GM08714 (cell line): Measurements from ENCODE around the gene DPP10.

ENCODE experiments used
- H3K4me3 ChIP-seq: fragments of 200-500 bp; sonication (Bioruptor generic); 2 replicates; pipeline ENCODE4 v1.5.1; 2014; ENCODE audit warnings: mild to moderate bottlenecking, low read length, inconsistent platforms
- ZNF274 ChIP-seq: IDR thresholded peaks from 2 replicates; pipeline ENCODE4 v1.6.1; 2012; ENCODE audit warnings: mild to moderate bottlenecking, low read depth, low read length

The DPP10 gene

GRCh38 chr2:114754907-114755563 is 312.6 kb downstream of the DPP10 start:
- TF ChIP-seq ZNF274, result no peak
- no peak overlapping the region for H3K4me3 ChIP-seq

- H3K4me3 ChIP-seq, result no peak overlapping the region
- TF ChIP-seq ZNF274, result no peak
Measured at GRCh38 chr2:114762376-114762775, 319.9 kb downstream of the DPP10 start.

DNA sequence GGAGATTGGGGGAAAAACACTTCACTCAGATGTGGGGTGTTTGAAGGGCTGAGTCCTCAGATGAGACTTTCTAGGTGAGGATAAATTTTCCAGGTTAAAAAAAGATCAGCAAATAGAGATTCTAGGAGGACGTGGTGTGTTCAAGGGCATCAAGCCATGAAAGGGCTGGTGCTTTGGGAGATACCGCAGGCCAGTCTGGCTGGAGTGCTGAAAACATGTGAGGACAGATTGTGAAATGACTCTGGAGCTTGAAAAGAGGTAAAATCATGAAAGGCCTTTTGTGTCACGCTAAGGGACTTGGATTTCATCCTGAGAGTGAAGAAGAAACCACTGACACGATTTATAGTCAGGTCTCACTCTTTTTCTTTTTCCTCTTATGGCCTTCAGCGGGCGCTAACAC is 320.5 kb downstream of the DPP10 start:
- H3K4me3 ChIP-seq, result no peak overlapping the region
- TF ChIP-seq ZNF274, result no peak

- no peak for TF ChIP-seq ZNF274
- no peak overlapping the region for H3K4me3 ChIP-seq
Measured at GRCh38 chr2:114769110-114769509, 326.7 kb downstream of the DPP10 start.

DNA sequence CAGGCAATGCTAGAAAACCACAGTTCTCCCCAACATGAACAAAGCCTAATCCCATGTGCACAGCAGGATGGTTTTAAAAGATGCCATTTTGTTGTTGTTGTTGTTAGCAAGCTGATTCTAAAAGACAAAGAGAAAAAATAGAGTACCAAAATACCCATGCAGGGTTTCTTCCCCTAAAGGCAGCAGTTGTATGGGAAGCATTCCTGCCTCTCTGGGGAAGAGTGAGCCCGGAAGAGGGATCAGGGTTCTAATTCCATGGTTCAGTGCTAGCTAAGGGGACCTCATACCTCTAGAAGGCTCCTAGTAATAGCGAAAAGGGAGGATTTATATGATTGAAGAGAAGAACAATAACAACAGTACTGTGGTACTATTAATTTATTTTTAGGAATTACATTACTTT is 327.6 kb downstream of the DPP10 start:
- TF ChIP-seq ZNF274, result no peak
- no peak overlapping the region for H3K4me3 ChIP-seq

DNA sequence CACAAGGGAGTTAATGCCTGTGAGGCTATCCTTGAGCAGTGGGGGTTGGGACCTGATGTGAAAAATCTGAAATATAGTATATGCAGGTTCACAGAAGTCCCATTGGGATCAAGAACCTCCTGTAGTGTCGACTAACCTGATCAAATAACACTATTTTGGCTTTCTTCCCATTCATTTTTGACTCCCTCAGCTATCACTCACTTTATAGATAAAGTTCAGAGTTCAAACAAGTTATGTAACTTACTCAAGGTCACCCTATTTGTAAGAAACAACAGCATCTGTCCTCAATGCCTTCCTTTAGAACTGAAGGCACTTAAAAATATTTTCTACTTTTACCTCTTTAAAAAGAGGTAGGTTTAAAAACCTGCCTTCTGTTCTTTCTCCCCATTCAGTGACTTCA is 341.6 kb downstream of the DPP10 start:
- no peak for TF ChIP-seq ZNF274
- no peak overlapping the region for H3K4me3 ChIP-seq

DNA sequence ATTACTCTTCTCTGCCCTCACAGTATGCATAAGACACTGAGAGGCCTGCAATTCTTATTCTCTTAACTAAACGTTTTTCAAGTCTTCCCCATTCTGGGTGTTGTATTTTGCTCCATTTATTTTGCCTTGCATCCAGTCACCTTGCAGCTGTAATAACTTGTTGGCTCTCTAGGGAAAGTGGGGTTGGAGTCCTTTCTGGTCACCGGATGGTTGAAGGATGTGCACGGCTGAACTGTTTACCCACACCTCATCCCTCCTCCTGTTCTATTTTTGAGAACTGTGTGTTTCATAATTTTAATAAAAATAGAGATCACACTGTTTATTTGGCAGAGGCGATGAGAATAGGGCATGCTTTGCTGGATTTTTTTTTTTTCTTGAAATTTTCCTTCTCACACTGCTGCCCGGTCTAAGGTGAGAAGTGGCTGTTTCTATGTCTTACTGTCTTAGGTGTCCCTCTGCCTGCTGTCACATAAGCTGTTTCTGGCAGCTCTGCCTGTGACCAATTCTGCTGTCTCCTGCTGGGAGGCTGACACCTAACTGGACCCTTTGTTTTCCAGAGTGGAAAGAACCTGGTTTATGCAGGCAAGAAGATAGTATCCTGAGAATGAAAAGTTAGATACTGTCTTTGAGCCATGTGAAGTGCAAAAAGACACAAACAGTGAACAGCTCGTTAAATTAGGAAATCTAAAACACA is 342.6 kb downstream of the DPP10 start:
- no peak overlapping the region for H3K4me3 ChIP-seq
- TF ChIP-seq ZNF274, result no peak

DNA sequence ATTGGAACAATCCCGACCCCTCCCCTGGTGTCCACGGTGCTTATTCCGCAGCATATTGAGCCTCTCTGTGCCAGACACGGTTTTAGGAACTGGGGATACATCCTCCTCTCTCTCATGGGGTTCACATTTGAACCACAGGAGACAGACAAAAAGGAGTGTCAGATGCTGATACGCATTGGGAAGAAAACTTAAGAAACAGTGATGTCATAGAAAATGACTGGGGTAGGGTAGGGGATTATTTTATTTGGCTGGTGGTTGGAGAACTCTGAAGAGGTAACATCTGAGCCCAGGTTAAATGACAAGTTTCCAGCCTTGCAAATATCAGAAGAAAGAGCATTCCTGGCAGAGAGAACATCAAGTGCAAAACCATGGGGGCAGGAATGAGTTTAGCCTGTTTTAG is 344.5 kb downstream of the DPP10 start:
- TF ChIP-seq ZNF274, result no peak
- H3K4me3 ChIP-seq, result no peak overlapping the region

GRCh38 chr2:114787486-114787885 is 345.0 kb downstream of the DPP10 start:
- H3K4me3 ChIP-seq, result no peak overlapping the region
- no peak for TF ChIP-seq ZNF274

- no peak for TF ChIP-seq ZNF274
Measured at GRCh38 chr2:114789989-114790388, 347.5 kb downstream of the DPP10 start.

GRCh38 chr2:114797540-114797939 is 355.1 kb downstream of the DPP10 start:
- TF ChIP-seq ZNF274, result no peak
- no peak overlapping the region for H3K4me3 ChIP-seq

More at GRCh38 chr2:114789989-114790388, 347.5 kb downstream of the DPP10 start:
- H3K4me3 ChIP-seq, result no peak overlapping the region

DNA sequence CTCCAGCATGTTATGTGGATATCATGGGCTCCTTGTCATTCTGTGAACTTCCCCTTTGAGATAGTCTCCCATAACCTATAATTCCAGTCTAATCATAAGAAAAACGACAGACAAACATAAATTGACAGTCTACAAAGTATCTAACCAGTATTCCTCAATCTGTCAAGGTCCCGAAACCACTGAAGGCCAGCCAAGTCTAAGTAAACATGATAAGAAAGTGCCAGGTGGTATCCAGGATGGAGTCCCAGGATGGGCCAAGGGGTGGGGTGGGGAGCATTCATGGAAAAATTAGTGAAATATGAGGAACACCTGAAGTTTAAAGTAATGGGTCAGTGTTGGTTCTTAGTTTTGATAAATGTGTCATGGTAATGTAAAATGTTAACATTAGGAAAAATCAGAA is 355.5 kb downstream of the DPP10 start:
- H3K4me3 ChIP-seq, result no peak overlapping the region
- TF ChIP-seq ZNF274, result no peak

DNA sequence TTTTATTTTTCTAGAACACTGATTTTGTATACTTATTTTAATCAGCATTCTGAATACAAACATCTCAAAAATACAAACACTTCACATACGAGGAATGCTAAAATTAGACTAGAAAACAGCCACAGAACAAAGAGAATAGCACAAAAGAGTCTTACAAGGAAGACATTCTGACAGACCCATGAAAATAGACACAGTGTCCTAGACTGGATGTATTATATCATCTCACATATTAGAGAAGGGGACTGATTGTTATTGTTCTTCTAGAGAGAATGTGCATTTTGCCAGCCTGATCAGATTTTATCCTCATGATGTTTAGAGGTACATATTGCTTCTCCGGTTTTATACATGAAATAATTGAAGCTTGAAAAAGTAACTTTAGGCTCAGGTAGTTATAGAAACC is 357.9 kb downstream of the DPP10 start:
- H3K4me3 ChIP-seq, result no peak overlapping the region
- TF ChIP-seq ZNF274, result no peak

DNA sequence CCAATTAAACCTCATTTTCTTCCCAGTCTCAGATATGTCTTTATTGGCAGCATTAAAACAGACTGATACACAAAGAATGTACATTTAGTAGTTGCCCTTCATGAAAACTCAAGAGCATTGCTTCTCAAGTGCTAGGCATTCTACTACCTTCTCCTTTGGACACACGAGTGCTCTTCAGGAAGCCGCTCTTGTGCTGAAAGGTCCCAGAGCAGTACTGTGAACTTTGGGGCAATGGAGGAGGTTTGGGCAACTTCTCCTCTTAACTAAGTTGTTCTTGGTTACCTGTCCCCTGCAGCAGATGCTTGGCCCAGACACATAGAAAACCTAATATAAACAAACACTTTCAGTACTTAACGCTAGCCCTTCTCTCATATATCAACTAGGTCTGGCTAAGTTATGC is 362.8 kb downstream of the DPP10 start:
- no peak overlapping the region for H3K4me3 ChIP-seq
- no peak for TF ChIP-seq ZNF274

GRCh38 chr2:114810092-114810491 is 367.7 kb downstream of the DPP10 start:
- no peak overlapping the region for H3K4me3 ChIP-seq
- TF ChIP-seq ZNF274, result no peak
